ENCODE measurements around the gene TCF25.

Gene TCF25

GRCh38 chr16:89921702-89922476, 48.5 kb downstream of the TCF25 start:
- Histone ChIP-seq H3K27me3 (ENCODE audit: control insufficient read depth in 2 of 2, insufficient read depth in 2 of 2, low read length in 2 of 2) (peaks cover 23% of the 10 kb centered on the region in 2 donors), H3K27ac (ENCODE audit: low read depth in 2 of 2, low read length in 2 of 2) (peak overlapping the region; percentile 58 to 69), H3K4me1 (ENCODE audit: control insufficient read depth in 2 of 2, insufficient read depth in 2 of 2, low read length in 2 of 2) (peaks cover 8 to 30% of the 10 kb centered on the region in 2 donors), H3K4me3 (ENCODE audit: low read length in 2 of 2) (peak overlapping the region; percentile 31 to 50), H3K36me3 (ENCODE audit: control insufficient read depth in 2 of 2, insufficient read depth in 2 of 2, low read length in 2 of 2) (no peaks in the 10 kb centered on the region), H3K9me3 (ENCODE audit: control insufficient read depth in 2 of 2, low read length in 2 of 2) (no peaks in the 10 kb centered on the region), H3K9ac (ENCODE audit: low read depth in 1 of 2, low read length in 2 of 2) (peak overlapping the region; percentile 30 to 38)

GRCh38 chr16:89922477-89922883, 49.1 kb downstream of the TCF25 start:
- H3K9me3 ChIP-seq (ENCODE audit: control insufficient read depth in 2 of 2, low read length in 2 of 2) = no peaks in the 10 kb centered on the region
- no peaks in the 10 kb centered on the region for H3K36me3 ChIP-seq (ENCODE audit: control insufficient read depth in 2 of 2, insufficient read depth in 2 of 2, low read length in 2 of 2)
- H3K9ac ChIP-seq (ENCODE audit: low read depth in 1 of 2, low read length in 2 of 2) = peak overlapping the region; percentile 36 to 41
- peaks cover 8 to 28% of the 10 kb centered on the region in 2 donors for H3K4me1 ChIP-seq (ENCODE audit: control insufficient read depth in 2 of 2, insufficient read depth in 2 of 2, low read length in 2 of 2)
- peak overlapping the region; percentile 32 to 69 for H3K4me3 ChIP-seq (ENCODE audit: low read length in 2 of 2)
- H3K27me3 ChIP-seq (ENCODE audit: control insufficient read depth in 2 of 2, insufficient read depth in 2 of 2, low read length in 2 of 2) = peaks cover 23% of the 10 kb centered on the region in 2 donors
- peak overlapping the region; percentile 69 to 74 for H3K27ac ChIP-seq (ENCODE audit: low read depth in 2 of 2, low read length in 2 of 2)

- H3K27ac ChIP-seq (ENCODE audit: low read depth in 2 of 2, low read length in 2 of 2) = peak within 1 kb of the TSS; percentile 69 to 74
- no peaks in the 10 kb centered on the region for H3K9me3 ChIP-seq (ENCODE audit: control insufficient read depth in 2 of 2, low read length in 2 of 2)
- peak within 1 kb of the TSS; percentile 38 to 69 for H3K4me3 ChIP-seq (ENCODE audit: low read length in 2 of 2)
- no peaks in the 10 kb centered on the region for H3K36me3 ChIP-seq (ENCODE audit: control insufficient read depth in 2 of 2, insufficient read depth in 2 of 2, low read length in 2 of 2)
- peaks cover 23% of the 10 kb centered on the region in 2 donors for H3K27me3 ChIP-seq (ENCODE audit: control insufficient read depth in 2 of 2, insufficient read depth in 2 of 2, low read length in 2 of 2)
- peaks cover 2 to 22% of the 10 kb centered on the region in 2 donors for H3K4me1 ChIP-seq (ENCODE audit: control insufficient read depth in 2 of 2, insufficient read depth in 2 of 2, low read length in 2 of 2)
- peak within 1 kb of the TSS; percentile 36 to 41 for H3K9ac ChIP-seq (ENCODE audit: low read depth in 1 of 2, low read length in 2 of 2)
Observed at GRCh38 chr16:89922884-89923639, 49.7 kb downstream of the TCF25 start, which contains the start of gene TUBB3. Gene TUBB3 (plus strand): TSS chr16:89923342. CDS start chr16:89923402, 60 bp downstream.

GRCh38 chr16:89923640-89924296, 50.4 kb downstream of the TCF25 start:
- Histone ChIP-seq H3K27me3 (ENCODE audit: control insufficient read depth in 2 of 2, insufficient read depth in 2 of 2, low read length in 2 of 2) (peaks cover 21 to 22% of the 10 kb centered on the region in 2 donors), H3K9ac (ENCODE audit: low read depth in 1 of 2, low read length in 2 of 2) (no peak overlapping the region)

GRCh38 chr16:89924297-89924924, 51.0 kb downstream of the TCF25 start:
- H3K27me3 ChIP-seq (ENCODE audit: control insufficient read depth in 2 of 2, insufficient read depth in 2 of 2, low read length in 2 of 2) = peaks cover 16 to 17% of the 10 kb centered on the region in 2 donors

More at GRCh38 chr16:89923640-89924296, 50.4 kb downstream of the TCF25 start:
- H3K27ac ChIP-seq (ENCODE audit: low read depth in 2 of 2, low read length in 2 of 2) = no peak overlapping the region
- H3K4me3 ChIP-seq (ENCODE audit: low read length in 2 of 2) = peak overlapping the region; percentile 37 to 38
- H3K9me3 ChIP-seq (ENCODE audit: control insufficient read depth in 2 of 2, low read length in 2 of 2) = no peaks in the 10 kb centered on the region
- peaks cover 0 to 15% of the 10 kb centered on the region in 2 donors for H3K4me1 ChIP-seq (ENCODE audit: control insufficient read depth in 2 of 2, insufficient read depth in 2 of 2, low read length in 2 of 2)
- no peaks in the 10 kb centered on the region for H3K36me3 ChIP-seq (ENCODE audit: control insufficient read depth in 2 of 2, insufficient read depth in 2 of 2, low read length in 2 of 2)

GRCh38 chr16:89924925-89925307, 51.5 kb downstream of the TCF25 start:
- Histone ChIP-seq H3K9me3 (ENCODE audit: control insufficient read depth in 2 of 2, low read length in 2 of 2) (no peaks in the 10 kb centered on the region), H3K4me1 (ENCODE audit: control insufficient read depth in 2 of 2, insufficient read depth in 2 of 2, low read length in 2 of 2) (peaks cover 0 to 12% of the 10 kb centered on the region in 2 donors), H3K36me3 (ENCODE audit: control insufficient read depth in 2 of 2, insufficient read depth in 2 of 2, low read length in 2 of 2) (no peaks in the 10 kb centered on the region), H3K9ac (ENCODE audit: low read depth in 1 of 2, low read length in 2 of 2) (no peak overlapping the region), H3K4me3 (ENCODE audit: low read length in 2 of 2) (no peak overlapping the region), H3K27ac (ENCODE audit: low read depth in 2 of 2, low read length in 2 of 2) (no peak overlapping the region), H3K27me3 (ENCODE audit: control insufficient read depth in 2 of 2, insufficient read depth in 2 of 2, low read length in 2 of 2) (peaks cover 14 to 17% of the 10 kb centered on the region in 2 donors)

More at GRCh38 chr16:89924297-89924924, 51.0 kb downstream of the TCF25 start:
- peaks cover 0 to 12% of the 10 kb centered on the region in 2 donors for H3K4me1 ChIP-seq (ENCODE audit: control insufficient read depth in 2 of 2, insufficient read depth in 2 of 2, low read length in 2 of 2)
- H3K4me3 ChIP-seq (ENCODE audit: low read length in 2 of 2) = no peak overlapping the region
- no peaks in the 10 kb centered on the region for H3K36me3 ChIP-seq (ENCODE audit: control insufficient read depth in 2 of 2, insufficient read depth in 2 of 2, low read length in 2 of 2)
- H3K9me3 ChIP-seq (ENCODE audit: control insufficient read depth in 2 of 2, low read length in 2 of 2) = no peaks in the 10 kb centered on the region
- H3K9ac ChIP-seq (ENCODE audit: low read depth in 1 of 2, low read length in 2 of 2) = no peak overlapping the region
- no peak overlapping the region for H3K27ac ChIP-seq (ENCODE audit: low read depth in 2 of 2, low read length in 2 of 2)

GRCh38 chr16:89925596-89926079, 52.2 kb downstream of the TCF25 start:
- peaks cover 14 to 17% of the 10 kb centered on the region in 2 donors for H3K27me3 ChIP-seq (ENCODE audit: control insufficient read depth in 2 of 2, insufficient read depth in 2 of 2, low read length in 2 of 2)
- H3K27ac ChIP-seq (ENCODE audit: low read depth in 2 of 2, low read length in 2 of 2) = no peak overlapping the region
- peak overlapping the region; percentile 7 to 58 for H3K4me3 ChIP-seq (ENCODE audit: low read length in 2 of 2)
- no peaks in the 10 kb centered on the region for H3K9me3 ChIP-seq (ENCODE audit: control insufficient read depth in 2 of 2, low read length in 2 of 2)
- peaks cover 0 to 12% of the 10 kb centered on the region in 2 donors for H3K4me1 ChIP-seq (ENCODE audit: control insufficient read depth in 2 of 2, insufficient read depth in 2 of 2, low read length in 2 of 2)
- H3K36me3 ChIP-seq (ENCODE audit: control insufficient read depth in 2 of 2, insufficient read depth in 2 of 2, low read length in 2 of 2) = no peaks in the 10 kb centered on the region
- H3K9ac ChIP-seq (ENCODE audit: low read depth in 1 of 2, low read length in 2 of 2) = no peak overlapping the region

GRCh38 chr16:89931305-89931896, 58.0 kb downstream of the TCF25 start:
- no peaks in the 10 kb centered on the region for H3K9me3 ChIP-seq (ENCODE audit: control insufficient read depth in 2 of 2, low read length in 2 of 2)
- H3K27ac ChIP-seq (ENCODE audit: low read depth in 2 of 2, low read length in 2 of 2) = no peak overlapping the region
- no peaks in the 10 kb centered on the region for H3K4me1 ChIP-seq (ENCODE audit: control insufficient read depth in 2 of 2, insufficient read depth in 2 of 2, low read length in 2 of 2)
- no peak overlapping the region for H3K4me3 ChIP-seq (ENCODE audit: low read length in 2 of 2)
- no peaks in the 10 kb centered on the region for H3K27me3 ChIP-seq (ENCODE audit: control insufficient read depth in 2 of 2, insufficient read depth in 2 of 2, low read length in 2 of 2)
- H3K36me3 ChIP-seq (ENCODE audit: control insufficient read depth in 2 of 2, insufficient read depth in 2 of 2, low read length in 2 of 2) = no peaks in the 10 kb centered on the region
- no peak overlapping the region for H3K9ac ChIP-seq (ENCODE audit: low read depth in 1 of 2, low read length in 2 of 2)

- no peaks in the 10 kb centered on the region for H3K27me3 ChIP-seq (ENCODE audit: control insufficient read depth in 2 of 2, insufficient read depth in 2 of 2, low read length in 2 of 2)
- no peak overlapping the region for H3K9ac ChIP-seq (ENCODE audit: low read depth in 1 of 2, low read length in 2 of 2)
- no peak overlapping the region for H3K27ac ChIP-seq (ENCODE audit: low read depth in 2 of 2, low read length in 2 of 2)
- no peaks in the 10 kb centered on the region for H3K4me1 ChIP-seq (ENCODE audit: control insufficient read depth in 2 of 2, insufficient read depth in 2 of 2, low read length in 2 of 2)
- H3K9me3 ChIP-seq (ENCODE audit: control insufficient read depth in 2 of 2, low read length in 2 of 2) = no peaks in the 10 kb centered on the region
- no peak overlapping the region for H3K4me3 ChIP-seq (ENCODE audit: low read length in 2 of 2)
- H3K36me3 ChIP-seq (ENCODE audit: control insufficient read depth in 2 of 2, insufficient read depth in 2 of 2, low read length in 2 of 2) = no peaks in the 10 kb centered on the region
Observed at GRCh38 chr16:89931964-89932363, 58.6 kb downstream of the TCF25 start.

Data from mucosa of rectum (tissue), 2 donors.